HEK293T (cell line): ENCODE results near the gene CDH4.

Source experiments
- ELF4 ChIP-seq: fragments of 450-650 bp; IDR thresholded peaks from 2 replicates; pipeline ENCODE4 v1.6.1; 2017; ENCODE audit warnings: antibody characterized with exemption
- PKNOX1 ChIP-seq: fragments of 450-650 bp; IDR thresholded peaks from 2 replicates; pipeline ENCODE4 v1.6.1; 2016

DNA sequence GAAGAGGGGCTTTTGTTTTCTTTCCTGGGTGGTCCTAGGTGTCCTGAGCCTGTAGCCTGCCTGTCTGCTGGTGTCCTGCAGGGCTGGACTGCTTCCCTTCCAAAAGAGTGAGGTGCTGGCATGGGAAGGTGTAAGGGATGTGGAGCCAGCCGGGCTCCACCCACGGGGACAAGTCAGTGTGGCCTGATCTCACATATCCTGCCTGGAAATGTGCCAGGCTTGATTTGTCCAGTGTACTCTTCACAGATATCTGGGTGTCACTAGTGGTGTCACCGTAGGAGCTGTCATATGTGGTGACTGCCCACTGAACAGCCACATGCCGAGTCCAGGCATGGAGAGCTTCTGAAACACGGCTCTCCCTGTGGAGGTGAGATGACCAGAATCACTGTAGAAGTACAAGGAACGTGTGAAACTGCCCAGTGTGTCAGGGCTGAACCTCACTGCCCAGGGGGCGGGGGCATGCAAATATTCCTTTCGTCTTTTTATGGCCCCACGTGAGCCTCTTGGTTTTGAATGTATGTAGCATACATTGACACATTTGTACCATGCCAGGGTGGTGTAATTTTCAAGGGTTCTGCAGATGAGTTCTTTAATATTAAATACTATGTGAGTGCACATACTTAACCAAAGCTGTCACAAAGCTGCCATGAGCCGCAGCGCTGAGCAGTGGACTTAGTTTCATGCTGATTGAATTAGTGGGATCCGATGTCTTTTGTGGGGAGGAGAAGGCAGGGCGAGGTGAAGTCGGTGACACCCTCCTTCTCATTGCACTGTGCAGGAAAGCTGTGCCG is 55.8 kb downstream of the CDH4 start:
- TF ChIP-seq PKNOX1: no peak
- TF ChIP-seq ELF4: no peak
